GM12878 (cell line): Measurements from ENCODE around the gene COL5A1.

Source experiments
- BHLHE40 ChIP-seq, 2 experiments: fragments of 450-650 bp in 1 of 2; IDR thresholded peaks; 2 replicates each; pipeline ENCODE4 v1.6.1; 2011 to 2017; ENCODE audit warnings: low read depth in 2 of 2, borderline replicate concordance in 1 of 2, improper control_type of control experiment in 1 of 2, low read length in 1 of 2, mild to moderate bottlenecking in 1 of 2
- SIN3A ChIP-seq: IDR thresholded peaks from 2 replicates; pipeline ENCODE4 v1.6.1; 2012; ENCODE audit warnings: low read depth, low read length, improper control_type of control experiment

DNA sequence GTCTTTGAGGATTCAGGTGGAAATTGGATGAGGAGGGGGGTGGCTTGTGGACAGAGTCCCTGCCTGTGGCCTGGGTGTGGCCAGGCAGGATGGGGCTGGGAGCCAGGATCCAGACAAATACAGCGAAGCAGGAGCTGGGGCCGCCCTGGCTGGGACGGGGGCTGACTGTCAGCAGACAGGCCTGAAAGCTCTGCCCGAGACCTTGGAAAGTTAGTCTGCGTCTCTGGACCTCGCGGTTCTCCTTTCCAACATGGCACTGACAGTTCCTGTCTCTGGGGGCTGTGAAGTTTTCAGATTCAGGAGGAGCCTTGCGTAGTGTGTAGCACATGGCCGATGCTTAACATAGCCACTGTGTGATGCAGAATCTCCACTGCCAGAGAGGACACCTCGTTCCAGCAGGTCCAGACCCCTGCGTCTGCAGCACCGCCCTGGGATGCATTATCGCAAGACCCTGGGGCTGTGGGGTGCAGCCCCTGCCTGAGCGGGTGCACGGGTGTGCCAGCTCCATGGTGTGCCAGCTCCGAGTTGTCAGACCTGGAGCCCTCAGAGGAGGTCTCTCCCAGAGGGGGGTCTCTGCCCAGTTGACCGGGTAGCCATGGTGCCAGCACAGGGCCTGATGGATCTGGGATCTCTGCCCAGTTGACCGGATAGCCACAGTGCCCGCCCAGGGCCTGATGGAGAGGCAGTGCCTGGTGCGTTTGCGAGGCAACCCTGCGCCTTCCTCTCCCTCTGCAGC lies 89.3 kb downstream of the COL5A1 start:
- TF ChIP-seq BHLHE40 (IDR thresholded peaks at IDR 0.05; ENCODE audit: borderline replicate concordance in 1 of 2, low read depth in 2 of 2, low read length in 1 of 2) = no peak
- TF ChIP-seq SIN3A = no peak
